Activated T-cell treated with anti-CD3 and anti-CD28 coated beads, Interleukin-2, amount 50 U/mL, for 4 hours (primary cell): ENCODE results near the gene P4HA3. TPM values are rescaled to one million over a fixed set of nuclear protein-coding genes. Genes with fewer than 3 reads are reported as not detected.

Experiments
- ATAC-seq, 2 donors: fragments of 200-7000 bp; cut with Tn5 transposase; one replicate each; pipeline ENCODE4 v1.10.0; 2021
- DNase-seq: peaks from one replicate; pipeline ENCODE4 v3.0.0-alpha.2; 2020
- H3K27me3 Mint-ChIP-seq: one replicate; pipeline ENCODE4 v1.8.0; 2021; ENCODE audit warnings: low read depth, mixed read lengths
- H3K36me3 Mint-ChIP-seq: one replicate; pipeline ENCODE4 v1.8.0; 2022; ENCODE audit warnings: mixed read lengths; ENCODE audit not compliant: insufficient read depth
- H3K4me1 Mint-ChIP-seq: one replicate; pipeline ENCODE4 v1.8.0; 2021; ENCODE audit warnings: low read depth, mixed read lengths
- H3K4me3 Mint-ChIP-seq: one replicate; pipeline ENCODE4 v1.8.0; 2021; ENCODE audit warnings: mild to moderate bottlenecking, moderate library complexity, mixed read lengths
- H3K9me3 Mint-ChIP-seq: one replicate; pipeline ENCODE4 v1.8.0; 2021; ENCODE audit warnings: mixed read lengths
- total RNA-seq, 3 donors: library from RNA; stranded (reverse); gene quantifications; one replicate each; pipeline ENCODE4 v1.2.1, GENCODE V29; 2021

The P4HA3 gene
- total RNA-seq, 3 donors from 2014 or later: not detected

DNA sequence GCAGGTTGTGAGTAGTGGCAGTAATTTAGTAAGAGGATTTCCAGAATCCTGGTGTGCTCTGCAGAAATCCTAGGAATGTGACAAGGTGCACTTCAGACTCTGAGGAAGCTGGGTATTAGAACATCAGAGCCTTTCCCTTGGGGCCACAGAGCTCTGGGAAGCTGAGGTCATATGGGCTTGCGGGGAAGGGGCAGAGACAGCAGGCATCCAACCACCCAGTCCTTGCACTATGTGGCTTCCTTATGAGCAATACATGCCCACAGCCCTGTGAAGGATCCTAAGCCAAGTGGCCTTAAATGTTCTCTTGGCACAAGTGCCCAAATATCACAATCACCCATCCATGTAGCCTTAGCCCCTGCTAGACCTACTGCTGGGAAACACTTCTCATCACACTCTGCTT lies 46.2 kb downstream of the P4HA3 start:
- Mint-ChIP-seq H3K9me3 (no peaks in the 10 kb centered on the region), H3K4me1 (peaks cover 17% of the 10 kb centered on the region), H3K36me3 (no peaks in the 10 kb centered on the region), H3K4me3 (no peak overlapping the region), H3K27me3 (peaks cover 2% of the 10 kb centered on the region)
- ATAC-seq: no peak
- DNase-seq: no peak

DNA sequence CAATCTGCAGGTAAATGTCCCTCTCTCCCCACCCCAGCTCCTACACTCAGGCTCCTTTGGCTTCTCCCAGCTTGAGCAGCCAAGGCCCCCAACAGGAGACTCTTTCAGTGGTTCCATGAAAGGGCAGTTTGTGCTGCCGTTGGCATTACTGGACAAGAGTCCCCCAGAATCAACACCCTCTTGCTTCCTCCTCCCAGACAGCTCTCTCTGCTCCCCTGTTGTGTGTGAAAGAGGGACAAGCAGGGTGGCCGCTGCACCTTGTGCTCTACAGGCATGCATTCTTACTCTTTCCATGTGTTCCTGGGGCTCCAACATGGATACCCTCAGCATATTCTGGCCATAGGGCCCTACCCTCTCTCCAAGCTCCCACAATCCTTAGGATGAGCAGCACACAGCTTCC lies 48.7 kb downstream of the P4HA3 start:
- H3K9me3 Mint-ChIP-seq: no peaks in the 10 kb centered on the region
- H3K27me3 Mint-ChIP-seq: peaks cover 2% of the 10 kb centered on the region
- H3K36me3 Mint-ChIP-seq: no peaks in the 10 kb centered on the region
- no peak for ATAC-seq
- DNase-seq: no peak
- no peaks in the 10 kb centered on the region for H3K4me1 Mint-ChIP-seq
- H3K4me3 Mint-ChIP-seq: no peak overlapping the region

DNA sequence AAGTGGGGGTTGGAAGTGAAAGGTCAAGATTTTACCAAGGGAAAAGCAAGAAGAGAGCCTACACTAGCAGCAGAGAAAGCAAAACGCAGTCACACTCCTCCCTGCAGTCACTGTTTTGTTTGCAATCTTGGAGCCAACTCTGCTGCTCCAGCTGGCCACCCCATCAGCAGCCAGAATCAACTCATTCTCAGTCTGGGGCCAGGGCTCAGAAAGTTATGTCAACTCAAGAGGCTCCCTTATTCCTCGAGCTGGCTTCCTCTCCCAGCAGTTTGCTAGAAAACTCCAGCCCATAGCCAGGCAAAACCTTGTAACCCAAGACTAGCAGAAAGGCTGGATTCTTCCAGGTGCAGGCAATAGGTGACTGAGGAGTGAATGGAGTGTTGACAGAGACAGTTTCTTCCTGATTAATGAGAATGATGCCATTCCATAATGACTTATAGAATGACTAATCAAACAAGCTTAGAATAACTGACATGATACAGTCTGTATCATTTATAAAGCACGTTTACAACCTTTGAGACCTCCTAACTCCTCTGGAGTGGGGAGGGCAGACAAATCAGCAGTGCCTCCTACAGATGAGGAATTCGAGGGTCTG lies 53.4 kb downstream of the P4HA3 start:
- Mint-ChIP-seq H3K27me3 (no peaks in the 10 kb centered on the region), H3K36me3 (peaks cover 13% of the 10 kb centered on the region), H3K4me1 (peaks cover 3% of the 10 kb centered on the region), H3K9me3 (no peaks in the 10 kb centered on the region), H3K4me3 (no peak overlapping the region)
- ATAC-seq (no peak), DNase-seq (no peak)

DNA sequence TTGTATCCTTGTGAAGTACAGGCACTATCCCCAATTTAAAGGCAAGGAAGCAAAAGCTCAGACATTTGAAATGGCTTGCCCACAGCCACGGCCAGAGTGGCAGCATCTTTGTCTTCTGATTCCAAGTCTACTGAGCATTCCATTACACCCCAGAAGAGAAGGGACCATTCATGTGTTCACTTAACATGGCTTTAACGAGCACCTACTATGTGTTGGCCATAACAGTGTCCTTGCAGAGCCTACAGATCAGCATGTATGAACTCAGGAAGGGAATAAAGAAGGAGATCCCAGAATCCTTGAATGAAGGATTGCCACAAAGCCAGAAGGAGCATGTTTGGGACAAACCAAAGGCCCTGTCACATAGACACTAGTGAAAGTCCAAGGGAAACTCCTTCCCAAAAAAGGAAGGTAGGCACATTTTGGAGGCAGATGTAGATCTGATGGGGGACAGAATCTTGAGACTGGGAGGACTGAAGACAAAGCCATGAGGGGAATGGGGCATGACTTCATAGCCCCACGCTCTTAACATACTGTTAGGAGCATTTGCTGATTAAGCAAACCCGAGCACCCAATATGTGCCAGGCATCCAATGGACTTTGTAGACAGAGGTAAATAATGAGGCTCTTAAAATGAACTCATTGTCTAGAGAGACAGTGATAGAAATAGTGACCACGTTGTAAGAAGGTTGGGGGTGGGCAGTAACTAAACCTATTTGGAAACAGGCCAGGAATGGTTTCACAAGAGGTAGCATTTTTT lies 54.9 kb downstream of the P4HA3 start:
- H3K9me3 Mint-ChIP-seq: no peaks in the 10 kb centered on the region
- no peaks in the 10 kb centered on the region for H3K27me3 Mint-ChIP-seq
- DNase-seq (no peak), ATAC-seq (no peak)
- peaks cover 3% of the 10 kb centered on the region for H3K4me1 Mint-ChIP-seq
- peaks cover 16% of the 10 kb centered on the region for H3K36me3 Mint-ChIP-seq
- no peak overlapping the region for H3K4me3 Mint-ChIP-seq

DNA sequence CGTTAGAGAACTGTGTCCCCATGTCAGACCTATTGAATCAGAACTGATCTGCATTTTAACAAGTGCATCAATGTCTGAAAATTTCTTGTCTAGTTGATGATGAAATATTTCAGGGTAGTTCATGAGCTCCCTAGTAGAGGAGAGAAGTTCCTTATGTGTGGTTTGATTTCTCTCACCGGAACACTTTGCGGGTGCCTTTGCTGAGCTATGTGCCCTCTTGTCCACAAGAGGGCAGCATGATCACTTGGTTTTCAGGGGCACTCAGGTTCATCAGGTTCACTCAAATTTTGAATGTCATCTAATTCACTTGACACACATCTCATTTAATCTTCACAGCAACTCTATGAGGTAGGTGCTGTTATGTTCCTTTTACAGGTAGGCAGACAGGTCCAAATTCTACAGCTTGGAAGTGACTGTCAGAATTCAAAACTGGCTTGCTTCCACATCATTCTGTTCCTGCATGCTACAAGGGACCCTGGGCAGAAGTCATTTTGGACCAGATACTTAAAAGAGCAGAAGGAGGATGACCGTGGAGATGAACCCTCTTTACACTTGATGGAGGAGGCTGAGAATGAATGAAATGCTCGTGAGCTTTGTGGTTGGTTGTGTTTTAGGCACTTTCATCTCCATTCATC lies 55.6 kb downstream of the P4HA3 start:
- peak; percentile 37 for DNase-seq
- Mint-ChIP-seq H3K4me1 (peaks cover 3% of the 10 kb centered on the region), H3K4me3 (no peak overlapping the region), H3K9me3 (no peaks in the 10 kb centered on the region), H3K27me3 (no peaks in the 10 kb centered on the region), H3K36me3 (peaks cover 19% of the 10 kb centered on the region)
- ATAC-seq: peak; percentile 65 to 74

DNA sequence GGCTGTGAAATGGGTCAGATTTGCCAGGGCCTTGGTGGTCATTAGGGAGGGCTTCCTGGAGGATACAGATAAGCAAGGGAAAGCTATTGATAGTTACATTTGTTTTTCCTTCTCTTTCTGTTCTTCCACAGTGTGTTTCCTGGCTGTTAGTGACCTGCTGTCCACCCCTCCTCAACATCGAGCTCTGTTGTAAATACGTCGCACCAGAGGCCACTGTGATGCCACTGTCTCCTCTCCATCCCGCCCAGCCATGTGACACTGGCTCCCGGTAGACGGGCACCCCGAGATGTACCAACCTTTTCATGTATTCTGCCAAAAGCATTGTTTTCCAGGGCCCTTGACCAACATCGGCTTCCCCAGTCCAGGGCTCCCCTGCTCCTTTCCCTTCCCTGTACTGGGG lies 58.1 kb downstream of the P4HA3 start:
- H3K4me1 Mint-ChIP-seq: peaks cover 3% of the 10 kb centered on the region
- no peak for DNase-seq
- no peak for ATAC-seq
- no peaks in the 10 kb centered on the region for H3K27me3 Mint-ChIP-seq
- no peak overlapping the region for H3K4me3 Mint-ChIP-seq
- peaks cover 27% of the 10 kb centered on the region for H3K36me3 Mint-ChIP-seq
- H3K9me3 Mint-ChIP-seq: no peaks in the 10 kb centered on the region

DNA sequence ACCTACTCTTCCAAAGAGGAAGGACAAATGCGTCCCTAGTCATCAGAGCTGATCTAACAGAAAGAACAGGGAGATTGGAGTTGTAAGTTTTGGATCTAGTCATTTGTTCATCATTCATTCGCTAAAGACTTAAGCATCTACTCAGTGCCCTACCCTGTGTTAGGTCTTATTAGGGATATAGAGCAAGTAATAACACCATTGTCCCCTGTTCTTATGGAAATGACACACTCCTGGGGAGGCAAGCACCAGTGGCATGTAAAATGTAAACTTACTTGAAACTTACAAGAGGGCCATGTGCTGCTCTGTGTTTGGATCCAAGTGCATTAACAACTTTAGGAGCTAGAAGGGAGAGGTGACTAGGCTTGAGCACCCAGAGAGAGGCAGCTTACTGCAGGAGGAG lies 61.9 kb downstream of the P4HA3 start:
- Mint-ChIP-seq H3K27me3 (no peaks in the 10 kb centered on the region), H3K4me1 (no peaks in the 10 kb centered on the region), H3K36me3 (peaks cover 43% of the 10 kb centered on the region), H3K9me3 (no peaks in the 10 kb centered on the region), H3K4me3 (no peak overlapping the region)
- no peak for DNase-seq
- no peak for ATAC-seq

DNA sequence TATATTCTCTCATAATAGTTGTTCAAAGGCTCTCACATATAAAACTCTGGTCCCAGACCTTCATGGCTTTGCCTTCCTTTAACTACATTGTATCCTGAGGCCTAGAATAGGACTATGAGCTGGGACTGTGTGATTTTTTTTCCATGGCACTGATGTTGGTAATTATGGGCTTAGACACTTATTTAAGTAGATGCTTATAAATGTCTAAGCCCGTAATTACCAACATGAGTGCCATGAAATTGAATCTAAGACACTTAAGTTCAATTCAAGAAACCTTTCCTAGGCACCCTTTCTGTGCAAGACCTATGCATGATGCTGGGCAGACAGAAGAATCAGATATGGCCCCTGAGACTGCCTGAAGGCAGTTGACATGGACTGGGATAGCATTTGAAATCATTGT lies 63.0 kb downstream of the P4HA3 start:
- H3K27me3 Mint-ChIP-seq: no peaks in the 10 kb centered on the region
- H3K4me3 Mint-ChIP-seq: no peak overlapping the region
- no peaks in the 10 kb centered on the region for H3K9me3 Mint-ChIP-seq
- H3K4me1 Mint-ChIP-seq: no peaks in the 10 kb centered on the region
- H3K36me3 Mint-ChIP-seq: peaks cover 38% of the 10 kb centered on the region
- DNase-seq (no peak), ATAC-seq (no peak)

DNA sequence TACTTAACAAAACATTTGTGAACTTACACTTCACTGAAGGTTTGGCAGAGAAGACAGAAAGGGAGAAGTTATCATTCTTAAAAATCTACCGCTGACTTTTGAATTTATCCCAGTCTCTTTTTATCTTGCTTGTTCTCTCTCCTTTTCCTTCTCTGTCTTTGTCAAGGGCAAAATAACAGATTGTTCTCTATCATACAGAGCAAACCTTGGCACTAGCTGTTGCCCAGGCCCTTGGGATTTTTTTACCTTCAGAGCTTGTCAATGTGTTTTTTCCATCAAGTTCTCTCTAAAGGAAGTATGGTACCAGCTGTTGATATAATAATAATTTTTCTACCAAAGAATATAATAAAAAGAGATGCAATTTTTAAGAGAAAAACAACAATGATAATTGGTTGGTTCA lies 73.2 kb downstream of the P4HA3 start:
- DNase-seq: no peak
- H3K36me3 Mint-ChIP-seq: peaks cover 39% of the 10 kb centered on the region
- no peaks in the 10 kb centered on the region for H3K27me3 Mint-ChIP-seq
- no peak for ATAC-seq
- H3K4me1 Mint-ChIP-seq: peaks cover 7% of the 10 kb centered on the region
- no peak overlapping the region for H3K4me3 Mint-ChIP-seq
- no peaks in the 10 kb centered on the region for H3K9me3 Mint-ChIP-seq

DNA sequence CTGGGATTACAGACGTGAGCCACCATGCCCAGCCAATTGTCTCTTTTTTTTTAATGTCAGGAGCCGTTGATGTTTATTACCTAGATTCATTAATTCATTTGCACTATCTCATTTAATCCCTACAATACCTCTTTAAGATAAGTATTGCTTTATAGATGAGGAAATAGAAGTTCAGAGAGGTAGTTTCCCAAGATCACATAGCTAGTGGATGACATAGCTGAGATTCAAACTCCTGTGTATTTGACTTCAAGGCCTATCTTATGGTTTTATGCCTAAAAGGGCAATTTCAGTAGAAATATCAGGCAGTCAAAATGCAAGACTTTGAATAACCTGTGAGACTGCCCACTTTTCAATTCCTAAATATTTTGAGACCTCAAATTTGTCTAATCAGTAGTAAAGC lies 73.9 kb downstream of the P4HA3 start:
- H3K9me3 Mint-ChIP-seq: no peaks in the 10 kb centered on the region
- DNase-seq: no peak
- no peak overlapping the region for H3K4me3 Mint-ChIP-seq
- H3K4me1 Mint-ChIP-seq: peaks cover 12% of the 10 kb centered on the region
- peaks cover 42% of the 10 kb centered on the region for H3K36me3 Mint-ChIP-seq
- no peak for ATAC-seq
- no peaks in the 10 kb centered on the region for H3K27me3 Mint-ChIP-seq

DNA sequence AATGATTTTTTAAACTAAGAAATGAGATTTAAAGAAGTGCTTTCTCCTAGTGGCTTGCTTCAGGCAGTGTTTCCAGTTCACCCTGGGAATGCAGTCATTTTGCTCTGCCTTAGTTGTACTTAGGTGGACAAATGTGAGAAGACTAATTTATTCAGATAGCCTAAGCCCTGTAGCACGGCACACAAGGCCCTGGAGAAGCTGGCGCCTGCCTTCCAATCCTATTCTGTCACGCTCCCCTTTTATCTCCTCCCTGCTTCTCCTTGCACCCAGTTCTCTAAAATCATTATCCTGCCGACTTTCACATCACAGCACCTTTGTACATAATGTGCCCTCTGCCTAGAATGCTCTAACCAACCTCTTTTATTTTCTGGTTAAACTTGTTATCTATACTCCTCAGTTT lies 76.3 kb downstream of the P4HA3 start:
- Mint-ChIP-seq H3K9me3 (no peaks in the 10 kb centered on the region), H3K4me1 (peaks cover 25% of the 10 kb centered on the region), H3K36me3 (peaks cover 36% of the 10 kb centered on the region), H3K4me3 (no peak overlapping the region), H3K27me3 (no peaks in the 10 kb centered on the region)
- ATAC-seq (no peak), DNase-seq (no peak)

DNA sequence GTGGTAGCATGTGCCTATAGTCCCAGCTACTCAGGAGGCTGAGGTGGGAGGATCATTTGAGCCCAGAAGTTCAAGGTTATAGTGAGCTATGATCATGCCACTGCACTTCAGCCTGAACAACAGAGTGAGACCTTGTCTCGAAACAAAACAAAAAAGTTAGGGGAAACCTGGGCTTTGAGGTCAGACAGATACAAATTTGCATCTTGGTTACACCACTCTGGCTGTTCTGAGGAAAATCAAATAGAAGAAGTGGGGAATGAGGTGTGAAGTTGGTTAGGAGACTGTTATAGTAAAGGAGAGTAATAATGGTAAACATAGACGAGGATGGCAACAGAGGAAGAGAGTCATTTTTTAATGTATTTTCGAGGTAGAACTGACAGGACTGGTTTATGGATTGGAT lies 77.8 kb downstream of the P4HA3 start:
- peaks cover 33% of the 10 kb centered on the region for H3K36me3 Mint-ChIP-seq
- no peak overlapping the region for H3K4me3 Mint-ChIP-seq
- peaks cover 25% of the 10 kb centered on the region for H3K4me1 Mint-ChIP-seq
- no peak for DNase-seq
- H3K9me3 Mint-ChIP-seq: no peaks in the 10 kb centered on the region
- H3K27me3 Mint-ChIP-seq: no peaks in the 10 kb centered on the region
- no peak for ATAC-seq

DNA sequence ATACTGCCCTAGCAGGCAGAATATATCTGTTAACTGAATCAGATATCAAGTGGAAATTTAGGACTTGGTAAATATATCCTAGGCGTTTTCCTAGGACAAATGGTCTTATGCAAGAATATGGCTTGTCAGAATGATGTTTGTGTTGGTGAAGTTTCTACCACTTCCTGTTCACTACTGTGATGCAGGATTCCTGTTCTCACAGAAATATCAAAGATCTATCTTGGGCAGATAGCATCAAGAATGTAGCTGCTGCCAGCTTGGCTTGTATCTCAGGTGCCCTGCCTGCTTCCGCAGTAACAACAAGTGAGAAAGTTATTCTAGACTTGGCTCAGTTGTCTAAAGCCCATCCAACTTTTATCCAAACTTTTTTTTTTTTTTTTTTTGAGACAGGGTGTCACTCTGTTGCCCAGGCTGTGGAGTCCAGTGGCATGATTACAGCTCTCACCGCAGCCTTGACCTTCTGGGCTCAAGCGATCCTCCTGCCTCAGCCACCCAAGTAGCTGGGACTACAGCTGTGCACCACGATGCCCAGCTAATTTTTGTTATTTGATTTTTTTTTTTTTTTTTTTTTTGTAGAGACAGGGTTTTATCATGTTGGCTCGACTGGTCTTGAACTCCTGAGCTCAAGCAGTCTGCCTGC lies 79.0 kb downstream of the P4HA3 start:
- no peak for DNase-seq
- Mint-ChIP-seq H3K4me3 (no peak overlapping the region), H3K27me3 (no peaks in the 10 kb centered on the region), H3K9me3 (no peaks in the 10 kb centered on the region), H3K36me3 (peaks cover 30% of the 10 kb centered on the region), H3K4me1 (peaks cover 21% of the 10 kb centered on the region)
- peak; percentile 25 to 60 for ATAC-seq

DNA sequence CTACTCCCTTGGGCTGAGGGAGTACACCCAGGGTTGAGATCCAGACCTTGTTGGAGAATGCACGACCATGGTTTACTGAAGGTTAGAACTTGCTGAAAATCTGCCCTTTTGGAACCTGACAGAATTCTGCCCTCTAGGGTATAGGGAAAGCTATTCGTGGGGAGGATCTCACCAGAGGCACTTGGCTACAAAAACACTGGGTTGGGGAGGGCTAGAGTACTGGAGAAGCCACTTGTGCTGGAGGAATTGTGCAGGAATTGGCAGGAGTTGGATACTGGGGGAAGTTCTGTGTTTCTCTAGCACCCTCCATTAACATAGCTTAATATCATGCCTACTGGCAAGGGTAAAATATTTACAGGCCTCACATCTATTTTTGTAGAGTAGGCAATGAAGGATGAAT lies 84.5 kb downstream of the P4HA3 start:
- peaks cover 36% of the 10 kb centered on the region for H3K36me3 Mint-ChIP-seq
- ATAC-seq (no peak), DNase-seq (no peak)
- no peaks in the 10 kb centered on the region for H3K27me3 Mint-ChIP-seq
- peaks cover 9% of the 10 kb centered on the region for H3K4me1 Mint-ChIP-seq
- H3K4me3 Mint-ChIP-seq: no peak overlapping the region
- H3K9me3 Mint-ChIP-seq: no peaks in the 10 kb centered on the region

DNA sequence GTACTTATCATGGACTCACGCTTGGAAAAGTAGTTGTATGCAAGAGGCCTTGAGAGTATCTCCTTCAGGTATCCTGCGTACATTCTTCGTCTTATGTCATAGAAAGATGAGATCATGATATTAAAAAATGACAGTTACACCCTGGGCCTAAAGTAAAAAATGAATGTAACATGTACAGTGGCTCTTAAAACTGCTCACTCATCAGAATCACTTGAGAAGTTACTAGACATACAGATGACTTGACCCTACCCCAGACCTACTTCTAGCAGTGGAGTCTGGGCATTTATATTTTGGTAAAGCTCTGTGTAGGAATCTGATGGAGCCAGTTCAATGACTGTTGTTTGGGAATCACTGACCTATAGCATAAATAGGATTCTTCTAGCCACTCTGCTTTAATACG lies 85.9 kb downstream of the P4HA3 start:
- ATAC-seq: no peak
- Mint-ChIP-seq H3K36me3 (peaks cover 28% of the 10 kb centered on the region), H3K9me3 (no peaks in the 10 kb centered on the region), H3K27me3 (no peaks in the 10 kb centered on the region), H3K4me3 (no peak overlapping the region), H3K4me1 (peaks cover 2% of the 10 kb centered on the region)
- DNase-seq: no peak
